Brain microvascular endothelial cell (primary cell): ENCODE measurements around the gene CASD1.

ENCODE experiments used
- DNase-seq: peaks from one replicate; pipeline ENCODE4 v3.0.0-alpha.2; 2020
- H3K27ac ChIP-seq: fragments of 250-450 bp; sonication (Bioruptor Pico); 2 replicates; pipeline ENCODE4 v1.5.1; 2020; ENCODE audit warnings: mild to moderate bottlenecking, moderate library complexity
- H3K27me3 ChIP-seq: fragments of 250-450 bp; sonication (Bioruptor Pico); replicated peaks from 2 replicates; pipeline ENCODE4 v1.5.1; 2020; ENCODE audit warnings: mild to moderate bottlenecking
- H3K36me3 ChIP-seq: fragments of 250-450 bp; sonication (Bioruptor Pico); replicated peaks from 2 replicates; pipeline ENCODE4 v1.5.1; 2020; ENCODE audit warnings: mild to moderate bottlenecking
- H3K4me3 ChIP-seq: 2 replicates; pipeline ENCODE4 v1.5.1; 2011; ENCODE audit warnings: low read depth, mild to moderate bottlenecking, control low read depth, low read length, moderate library complexity
- in situ Hi-C: cut with HindIII; loops from 2 replicates; pipeline ENCODE4 v1.10.0; 2017; ENCODE audit warnings: low sequenced_read_pairs, low pct_ligation_motif_present
- TF ChIP-seq, protein P1 (sequence below): IDR thresholded peaks from 2 replicates; pipeline ENCODE4 v1.5.1; 2011; ENCODE audit warnings: low read depth, mild to moderate bottlenecking, moderate library complexity, low read length, control low read depth, inconsistent platforms; ENCODE audit errors: missing control alignments

The CASD1 gene

DNA sequence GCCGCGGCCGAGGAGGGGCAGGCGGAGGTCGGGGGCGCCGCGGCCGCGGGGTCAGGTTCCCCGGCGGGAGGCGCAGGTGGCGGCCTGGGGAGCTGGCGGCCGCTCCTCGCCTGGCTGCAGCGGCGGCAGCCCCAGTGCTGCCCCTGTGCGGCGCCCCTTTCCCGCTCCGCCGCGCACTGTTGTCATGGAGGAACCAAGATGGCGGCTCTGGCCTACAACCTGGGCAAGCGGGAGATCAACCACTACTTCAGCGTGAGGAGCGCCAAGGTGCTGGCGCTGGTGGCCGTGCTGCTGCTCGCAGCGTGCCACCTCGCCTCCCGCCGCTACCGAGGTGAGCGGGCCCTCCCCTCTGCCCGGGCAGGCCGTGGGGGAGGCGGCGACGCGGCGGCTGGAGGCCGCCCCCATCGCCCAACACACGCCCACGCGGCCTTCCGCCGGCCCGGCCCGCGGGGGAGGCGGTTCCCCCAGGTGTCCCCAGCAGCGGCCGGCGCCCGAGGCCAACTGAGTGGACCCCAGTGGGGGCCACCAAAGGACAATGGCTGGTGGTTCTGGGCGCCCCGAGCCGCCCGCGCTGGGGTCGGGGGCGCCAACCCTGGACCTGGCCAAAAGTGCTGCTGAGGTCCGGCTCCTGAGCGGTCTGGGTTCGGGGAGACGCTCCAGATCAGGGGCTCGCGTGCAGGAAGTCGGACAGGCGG, 425 bp downstream of the CASD1 start:
- peak; percentile 38 for DNase-seq
- peak overlapping the region; percentile 65 for H3K4me3 ChIP-seq
- in situ Hi-C loops = no loop called here
- TF ChIP-seq, protein P1, sequence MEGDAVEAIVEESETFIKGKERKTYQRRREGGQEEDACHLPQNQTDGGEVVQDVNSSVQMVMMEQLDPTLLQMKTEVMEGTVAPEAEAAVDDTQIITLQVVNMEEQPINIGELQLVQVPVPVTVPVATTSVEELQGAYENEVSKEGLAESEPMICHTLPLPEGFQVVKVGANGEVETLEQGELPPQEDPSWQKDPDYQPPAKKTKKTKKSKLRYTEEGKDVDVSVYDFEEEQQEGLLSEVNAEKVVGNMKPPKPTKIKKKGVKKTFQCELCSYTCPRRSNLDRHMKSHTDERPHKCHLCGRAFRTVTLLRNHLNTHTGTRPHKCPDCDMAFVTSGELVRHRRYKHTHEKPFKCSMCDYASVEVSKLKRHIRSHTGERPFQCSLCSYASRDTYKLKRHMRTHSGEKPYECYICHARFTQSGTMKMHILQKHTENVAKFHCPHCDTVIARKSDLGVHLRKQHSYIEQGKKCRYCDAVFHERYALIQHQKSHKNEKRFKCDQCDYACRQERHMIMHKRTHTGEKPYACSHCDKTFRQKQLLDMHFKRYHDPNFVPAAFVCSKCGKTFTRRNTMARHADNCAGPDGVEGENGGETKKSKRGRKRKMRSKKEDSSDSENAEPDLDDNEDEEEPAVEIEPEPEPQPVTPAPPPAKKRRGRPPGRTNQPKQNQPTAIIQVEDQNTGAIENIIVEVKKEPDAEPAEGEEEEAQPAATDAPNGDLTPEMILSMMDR = peak; percentile 40
- H3K36me3 ChIP-seq = no peaks in the 10 kb centered on the region
- no peaks in the 10 kb centered on the region for H3K27me3 ChIP-seq
- peak overlapping the region; percentile 77 for H3K27ac ChIP-seq

GRCh38 chr7:94510582-94511496, 1.2 kb downstream of the CASD1 start:
- TF ChIP-seq, protein P1 = peak; percentile 15
- DNase-seq = peak; percentile 1
- H3K27me3 ChIP-seq = no peaks in the 10 kb centered on the region
- no peaks in the 10 kb centered on the region for H3K36me3 ChIP-seq
- peak overlapping the region; percentile 65 for H3K4me3 ChIP-seq
- no peak overlapping the region for H3K27ac ChIP-seq
- in situ Hi-C loops = no loop called here

GRCh38 chr7:94511718-94512117, 2.1 kb downstream of the CASD1 start:
- in situ Hi-C loops = no loop called here
- H3K4me3 ChIP-seq = no peak overlapping the region
- peak; percentile 3 for DNase-seq
- H3K27me3 ChIP-seq = no peaks in the 10 kb centered on the region
- no peaks in the 10 kb centered on the region for H3K36me3 ChIP-seq
- TF ChIP-seq, protein P1 = no peak
- no peak overlapping the region for H3K27ac ChIP-seq

- no peak for DNase-seq
- H3K27me3 ChIP-seq = no peaks in the 10 kb centered on the region
- in situ Hi-C loops = no loop called here
- no peak overlapping the region for H3K4me3 ChIP-seq
- no peaks in the 10 kb centered on the region for H3K36me3 ChIP-seq
- H3K27ac ChIP-seq = no peak overlapping the region
- TF ChIP-seq, protein P1 = no peak
Measured at GRCh38 chr7:94512735-94513564, 3.3 kb downstream of the CASD1 start.

DNA sequence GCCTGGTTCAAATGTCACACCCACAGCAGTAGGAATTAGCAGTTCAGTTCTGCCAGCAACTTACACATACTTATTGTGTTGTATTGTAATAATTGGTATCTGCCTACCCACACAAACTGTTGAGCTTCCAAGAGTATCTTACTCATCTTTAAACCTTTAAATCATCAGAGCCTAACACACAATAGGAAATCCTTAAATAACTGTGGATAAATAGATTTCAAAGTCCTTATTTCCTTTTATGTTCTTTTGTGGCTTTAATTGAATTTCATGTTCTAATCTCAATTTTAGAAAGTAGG, 3.9 kb downstream of the CASD1 start:
- Histone ChIP-seq H3K27ac (no peak overlapping the region), H3K27me3 (no peaks in the 10 kb centered on the region), H3K36me3 (no peaks in the 10 kb centered on the region), H3K4me3 (no peak overlapping the region)
- TF ChIP-seq, protein P1 = no peak
- no peak for DNase-seq
- in situ Hi-C loops = no loop called here
